ENCODE measurements around the gene FHDC1. TPM values are rescaled to one million over a fixed set of nuclear protein-coding genes. Genes with fewer than 3 reads are reported as not detected.

The FHDC1 gene
- total and polyA plus RNA-seq, 10 of the 15 experiments (the other 5 are each of a cell fraction or from before 2014, with no cell fraction given), result 0.04 to 0.12 (median 0.06) TPM; not detected in 3

- no peak for DNase-seq (ENCODE audit: low read depth, low spot score)
- ChIA-PET RAD21 (ENCODE audit: unreplicated experiment) (no interaction called here), POLR2A (interaction anchor here (0.8 kb wide), 1 partner anchor 60 kb away, joined by 3 read pairs; no protein-coding TSS in a partner anchor), CTCF (no interaction called here), SMC1A (ENCODE audit: uncharacterized antibody, unreplicated experiment) (interaction anchor here (1.4 kb wide), 1 partner anchor 60 kb away, joined by 3 read pairs; no protein-coding TSS in a partner anchor)
- Histone ChIP-seq H4K20me1 (ENCODE audit: control insufficient read depth, insufficient read depth) (no peaks in the 10 kb centered on the region), H3K9me3 (replicated peaks; ENCODE audit: control insufficient read depth, insufficient read depth, low read length) (no peaks in the 10 kb centered on the region), H3K27ac (ENCODE audit: control insufficient read depth, insufficient read depth) (no peak overlapping the region), H3K4me2 (ENCODE audit: control insufficient read depth, insufficient read depth) (no peak overlapping the region), H3K27me3 (replicated peaks in 1 of 2; ENCODE audit: control insufficient read depth in 2 of 2, insufficient read depth in 2 of 2, low read length in 1 of 2) (peaks cover 0 to 3% of the 10 kb centered on the region in 2 experiments; a peak in 1 of 4 replicates), H3K4me1 (ENCODE audit: control insufficient read depth, insufficient read depth, low read length) (no peaks in the 10 kb centered on the region), H3K79me2 (ENCODE audit: control insufficient read depth, insufficient read depth, low read length) (no peaks in the 10 kb centered on the region), H2AFZ (ENCODE audit: control insufficient read depth, low read depth, low read length) (no peak overlapping the region), H3K9ac (ENCODE audit: control insufficient read depth, insufficient read depth, low read length) (no peak overlapping the region), H3K36me3 (ENCODE audit: control insufficient read depth in 2 of 2, insufficient read depth in 2 of 2, low read length in 1 of 2) (no peaks in the 10 kb centered on the region), H3K4me3 (no peak overlapping the region)
- no peak for ATAC-seq
- intact Hi-C loops (cut with micrococcal nuclease; ENCODE audit: unreplicated experiment) (no loop called here), in situ Hi-C loops (cut with MboI) (no loop called here)
- TF ChIP-seq DPF2 (IDR thresholded peaks at IDR 0.05) (no peak), HDAC2 (IDR thresholded peaks at IDR 0.05) (no peak), RAD21 (IDR thresholded peaks at IDR 0.05; ENCODE audit: insufficient read depth, low read depth, low read length) (no peak), BRCA1 (IDR thresholded peaks at IDR 0.05; ENCODE audit: low read depth, low read length) (no peak), SRF (IDR thresholded peaks at IDR 0.05; ENCODE audit: low read depth in 2 of 2, low read length in 2 of 2) (no peak), NFYB (IDR thresholded peaks at IDR 0.05; ENCODE audit: insufficient read depth, low read depth, low read length) (no peak), RUNX3 (IDR thresholded peaks at IDR 0.05; ENCODE audit: low read length) (no peak), MEF2B (IDR thresholded peaks at IDR 0.05; ENCODE audit: partially characterized antibody, poor library complexity, severe bottlenecking) (no peak), CBX5 (IDR thresholded peaks at IDR 0.05; ENCODE audit: low read depth) (no peak), IKZF1 (conservative IDR thresholded peaks at IDR 0.05) (no peak), TCF12 (IDR thresholded peaks at IDR 0.05; ENCODE audit: low read depth, low read length) (no peak), MAX (IDR thresholded peaks at IDR 0.05; ENCODE audit: low read depth, low read length) (no peak), SMAD1 (IDR thresholded peaks at IDR 0.05; ENCODE audit: low read depth, partially characterized antibody) (no peak), RFX5 (IDR thresholded peaks at IDR 0.05; ENCODE audit: low read depth, low read length) (no peak), BMI1 (IDR thresholded peaks at IDR 0.05; ENCODE audit: borderline replicate concordance) (no peak), EED (IDR thresholded peaks at IDR 0.05; ENCODE audit: low read depth) (no peak)
- TF ChIP-seq, protein P1, sequence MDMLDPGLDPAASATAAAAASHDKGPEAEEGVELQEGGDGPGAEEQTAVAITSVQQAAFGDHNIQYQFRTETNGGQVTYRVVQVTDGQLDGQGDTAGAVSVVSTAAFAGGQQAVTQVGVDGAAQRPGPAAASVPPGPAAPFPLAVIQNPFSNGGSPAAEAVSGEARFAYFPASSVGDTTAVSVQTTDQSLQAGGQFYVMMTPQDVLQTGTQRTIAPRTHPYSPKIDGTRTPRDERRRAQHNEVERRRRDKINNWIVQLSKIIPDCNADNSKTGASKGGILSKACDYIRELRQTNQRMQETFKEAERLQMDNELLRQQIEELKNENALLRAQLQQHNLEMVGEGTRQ (IDR thresholded peaks at IDR 0.05; ENCODE audit: borderline replicate concordance, low read depth, low read length), result no peak
- TF ChIP-seq, protein P2, sequence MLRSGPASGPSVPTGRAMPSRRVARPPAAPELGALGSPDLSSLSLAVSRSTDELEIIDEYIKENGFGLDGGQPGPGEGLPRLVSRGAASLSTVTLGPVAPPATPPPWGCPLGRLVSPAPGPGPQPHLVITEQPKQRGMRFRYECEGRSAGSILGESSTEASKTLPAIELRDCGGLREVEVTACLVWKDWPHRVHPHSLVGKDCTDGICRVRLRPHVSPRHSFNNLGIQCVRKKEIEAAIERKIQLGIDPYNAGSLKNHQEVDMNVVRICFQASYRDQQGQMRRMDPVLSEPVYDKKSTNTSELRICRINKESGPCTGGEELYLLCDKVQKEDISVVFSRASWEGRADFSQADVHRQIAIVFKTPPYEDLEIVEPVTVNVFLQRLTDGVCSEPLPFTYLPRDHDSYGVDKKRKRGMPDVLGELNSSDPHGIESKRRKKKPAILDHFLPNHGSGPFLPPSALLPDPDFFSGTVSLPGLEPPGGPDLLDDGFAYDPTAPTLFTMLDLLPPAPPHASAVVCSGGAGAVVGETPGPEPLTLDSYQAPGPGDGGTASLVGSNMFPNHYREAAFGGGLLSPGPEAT (IDR thresholded peaks at IDR 0.05; ENCODE audit: low read depth), result no peak
- BruUV-seq (replicated peaks), result no TSS peak
- no peak for FAIRE-seq
- WGBS (ENCODE audit: insufficient coverage, insufficient replicate concordance, low lambda C conversion rate, missing lambda C conversion rate), result 50% methylated on average over 17 of the region's 17 CpGs
Measured at GRCh38 chr4:152997771-152998487, 61.8 kb downstream of the FHDC1 start.
